HL-60 (cell line): ENCODE results near the gene CNDP2.

Experiments used
- DNase-seq, 2 experiments: peaks; one replicate each; pipeline ENCODE4 v3.0.0-alpha.2; 2010 to 2020; ENCODE audit warnings: low read depth in 1 of 2, low spot score in 1 of 2
- H3K27ac ChIP-seq: fragments of 250-450 bp; sonication (Bioruptor Pico); replicated peaks from 2 replicates; pipeline ENCODE4 v1.5.1; 2020; ENCODE audit warnings: mild to moderate bottlenecking, moderate library complexity
- H3K27me3 ChIP-seq: fragments of 250-450 bp; sonication (Bioruptor Pico); 2 replicates; pipeline ENCODE4 v1.5.1; 2021; ENCODE audit warnings: mild to moderate bottlenecking, moderate library complexity; ENCODE audit not compliant: insufficient read depth, poor library complexity, severe bottlenecking
- H3K4me3 ChIP-seq: replicated peaks from 2 replicates; pipeline ENCODE4 v1.5.1; 2011; ENCODE audit warnings: mild to moderate bottlenecking, control low read depth, low read length; ENCODE audit not compliant: insufficient read depth
- GABPA ChIP-seq: IDR thresholded peaks from 2 replicates; pipeline ENCODE4 v1.6.1; 2012; ENCODE audit warnings: low read depth
- POLR2AphosphoS5 ChIP-seq: IDR thresholded peaks from 2 replicates; pipeline ENCODE4 v1.6.1; 2012; ENCODE audit warnings: low read depth
- SPI1 ChIP-seq: IDR thresholded peaks from 2 replicates; pipeline ENCODE4 v1.6.1; 2012; ENCODE audit warnings: low read depth, mild to moderate bottlenecking, borderline replicate concordance
- TF ChIP-seq, protein P1 (sequence below): IDR thresholded peaks from one replicate; pipeline ENCODE4 v1.5.1; 2011; ENCODE audit warnings: low read length, control low read depth, inconsistent platforms; ENCODE audit not compliant: insufficient read depth
- TF ChIP-seq, protein P2 (sequence below): IDR thresholded peaks from 2 replicates; pipeline ENCODE4 v1.6.1; 2012; ENCODE audit warnings: low read depth; ENCODE audit not compliant: insufficient replicate concordance

CNDP2 gene

GRCh38 chr18:74511823-74512222 lies 15.7 kb downstream of the CNDP2 start:
- Histone ChIP-seq H3K27ac (no peak overlapping the region), H3K4me3 (no peak overlapping the region), H3K27me3 (no peaks in the 10 kb centered on the region)
- TF ChIP-seq SPI1 (no peak), GABPA (no peak), POLR2AphosphoS5 (no peak)
- TF ChIP-seq, protein P1, sequence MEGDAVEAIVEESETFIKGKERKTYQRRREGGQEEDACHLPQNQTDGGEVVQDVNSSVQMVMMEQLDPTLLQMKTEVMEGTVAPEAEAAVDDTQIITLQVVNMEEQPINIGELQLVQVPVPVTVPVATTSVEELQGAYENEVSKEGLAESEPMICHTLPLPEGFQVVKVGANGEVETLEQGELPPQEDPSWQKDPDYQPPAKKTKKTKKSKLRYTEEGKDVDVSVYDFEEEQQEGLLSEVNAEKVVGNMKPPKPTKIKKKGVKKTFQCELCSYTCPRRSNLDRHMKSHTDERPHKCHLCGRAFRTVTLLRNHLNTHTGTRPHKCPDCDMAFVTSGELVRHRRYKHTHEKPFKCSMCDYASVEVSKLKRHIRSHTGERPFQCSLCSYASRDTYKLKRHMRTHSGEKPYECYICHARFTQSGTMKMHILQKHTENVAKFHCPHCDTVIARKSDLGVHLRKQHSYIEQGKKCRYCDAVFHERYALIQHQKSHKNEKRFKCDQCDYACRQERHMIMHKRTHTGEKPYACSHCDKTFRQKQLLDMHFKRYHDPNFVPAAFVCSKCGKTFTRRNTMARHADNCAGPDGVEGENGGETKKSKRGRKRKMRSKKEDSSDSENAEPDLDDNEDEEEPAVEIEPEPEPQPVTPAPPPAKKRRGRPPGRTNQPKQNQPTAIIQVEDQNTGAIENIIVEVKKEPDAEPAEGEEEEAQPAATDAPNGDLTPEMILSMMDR: no peak
- TF ChIP-seq, protein P2, sequence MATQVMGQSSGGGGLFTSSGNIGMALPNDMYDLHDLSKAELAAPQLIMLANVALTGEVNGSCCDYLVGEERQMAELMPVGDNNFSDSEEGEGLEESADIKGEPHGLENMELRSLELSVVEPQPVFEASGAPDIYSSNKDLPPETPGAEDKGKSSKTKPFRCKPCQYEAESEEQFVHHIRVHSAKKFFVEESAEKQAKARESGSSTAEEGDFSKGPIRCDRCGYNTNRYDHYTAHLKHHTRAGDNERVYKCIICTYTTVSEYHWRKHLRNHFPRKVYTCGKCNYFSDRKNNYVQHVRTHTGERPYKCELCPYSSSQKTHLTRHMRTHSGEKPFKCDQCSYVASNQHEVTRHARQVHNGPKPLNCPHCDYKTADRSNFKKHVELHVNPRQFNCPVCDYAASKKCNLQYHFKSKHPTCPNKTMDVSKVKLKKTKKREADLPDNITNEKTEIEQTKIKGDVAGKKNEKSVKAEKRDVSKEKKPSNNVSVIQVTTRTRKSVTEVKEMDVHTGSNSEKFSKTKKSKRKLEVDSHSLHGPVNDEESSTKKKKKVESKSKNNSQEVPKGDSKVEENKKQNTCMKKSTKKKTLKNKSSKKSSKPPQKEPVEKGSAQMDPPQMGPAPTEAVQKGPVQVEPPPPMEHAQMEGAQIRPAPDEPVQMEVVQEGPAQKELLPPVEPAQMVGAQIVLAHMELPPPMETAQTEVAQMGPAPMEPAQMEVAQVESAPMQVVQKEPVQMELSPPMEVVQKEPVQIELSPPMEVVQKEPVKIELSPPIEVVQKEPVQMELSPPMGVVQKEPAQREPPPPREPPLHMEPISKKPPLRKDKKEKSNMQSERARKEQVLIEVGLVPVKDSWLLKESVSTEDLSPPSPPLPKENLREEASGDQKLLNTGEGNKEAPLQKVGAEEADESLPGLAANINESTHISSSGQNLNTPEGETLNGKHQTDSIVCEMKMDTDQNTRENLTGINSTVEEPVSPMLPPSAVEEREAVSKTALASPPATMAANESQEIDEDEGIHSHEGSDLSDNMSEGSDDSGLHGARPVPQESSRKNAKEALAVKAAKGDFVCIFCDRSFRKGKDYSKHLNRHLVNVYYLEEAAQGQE: no peak
- DNase-seq: no peak

DNA sequence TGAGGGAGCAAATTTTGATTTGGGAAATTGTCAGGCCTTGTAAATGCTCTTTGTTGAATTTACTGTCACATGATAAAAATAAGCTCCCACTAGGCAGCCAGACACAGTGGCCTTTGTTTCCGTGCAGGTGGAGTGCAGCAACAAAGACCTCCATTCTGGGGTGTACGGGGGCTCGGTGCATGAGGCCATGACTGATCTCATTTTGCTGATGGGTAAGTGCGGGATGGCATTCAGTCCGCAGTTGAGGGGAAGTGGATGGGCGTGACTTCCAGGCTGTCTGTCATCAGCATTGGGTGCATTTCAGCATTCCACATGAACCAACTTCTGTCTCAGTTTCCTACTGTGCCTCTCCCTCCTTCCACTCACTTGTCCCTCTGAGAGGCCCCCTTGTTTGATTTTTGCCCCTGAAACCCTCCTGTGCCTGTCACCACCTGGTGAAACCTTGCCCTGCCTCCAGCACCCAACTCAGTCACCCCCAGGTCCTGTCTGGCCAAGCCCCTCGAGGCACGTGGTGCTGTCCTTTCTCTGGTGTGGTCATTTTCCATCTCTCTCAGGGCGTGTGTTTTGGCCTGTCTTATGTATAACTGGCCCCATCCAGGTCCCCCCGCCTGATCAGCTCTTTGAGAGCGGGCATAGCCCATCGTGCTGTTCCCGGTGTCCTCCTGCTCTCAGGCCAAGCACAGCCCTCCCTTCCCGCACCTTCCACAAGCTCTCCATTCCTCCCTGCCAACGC lies 16.3 kb downstream of the CNDP2 start:
- no peak for TF ChIP-seq GABPA
- no peak for TF ChIP-seq POLR2AphosphoS5
- TF ChIP-seq SPI1: no peak
- TF ChIP-seq, protein P1: no peak
- TF ChIP-seq, protein P2: no peak
- no peak for DNase-seq

DNA sequence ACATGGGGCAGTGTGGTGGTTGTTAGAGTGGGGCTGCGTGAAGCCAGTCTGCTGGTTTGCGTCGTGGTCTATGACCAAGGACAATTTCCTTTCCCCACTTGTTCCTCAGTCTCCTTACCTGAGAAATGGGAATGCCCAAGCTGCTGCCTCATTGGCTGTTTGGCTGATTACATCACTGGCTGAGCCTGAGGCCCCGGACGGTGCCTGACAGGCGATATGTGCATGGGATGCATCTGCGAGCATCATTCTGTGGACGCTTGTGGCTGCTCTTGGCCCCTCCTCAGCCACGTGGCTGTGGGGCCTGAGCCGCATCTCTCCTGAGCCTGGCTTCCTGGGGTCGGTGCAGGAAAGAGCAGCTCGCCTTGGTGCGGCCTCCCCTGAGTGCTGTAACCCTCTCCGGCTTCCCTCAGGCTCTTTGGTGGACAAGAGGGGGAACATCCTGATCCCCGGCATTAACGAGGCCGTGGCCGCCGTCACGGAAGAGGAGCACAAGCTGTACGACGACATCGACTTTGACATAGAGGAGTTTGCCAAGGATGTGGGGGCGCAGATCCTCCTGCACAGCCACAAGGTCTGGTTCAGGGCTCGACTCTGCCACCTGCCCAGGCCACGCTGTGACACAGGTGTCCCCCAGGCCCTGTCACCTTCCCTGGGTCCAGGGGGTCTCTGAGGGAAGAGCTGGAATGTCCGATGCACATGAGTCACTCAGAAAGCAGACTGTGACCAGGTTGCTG lies 17.2 kb downstream of the CNDP2 start:
- DNase-seq: no peak
- no peak overlapping the region for H3K27ac ChIP-seq
- TF ChIP-seq, protein P2: no peak
- 0 out of 2 replicates have a peak, but pooled peaks have one; percentile 25 for TF ChIP-seq POLR2AphosphoS5

More for the DNA sequence above, 16.3 kb downstream of the CNDP2 start:
- H3K27me3 ChIP-seq: no peaks in the 10 kb centered on the region
- no peak overlapping the region for H3K27ac ChIP-seq
- H3K4me3 ChIP-seq: no peak overlapping the region

More for the DNA sequence above, 17.2 kb downstream of the CNDP2 start:
- Histone ChIP-seq H3K4me3 (no peak overlapping the region), H3K27me3 (no peaks in the 10 kb centered on the region)
